Testis (tissue), 3 donors: Measurements from ENCODE around the gene HLF. TPM values are rescaled to one million over a fixed set of nuclear protein-coding genes. Genes with fewer than 3 reads are reported as not detected.

Source experiments
- DNase-seq: peaks from one replicate; pipeline ENCODE4 v3.0.0-alpha.2; 2019
- H3K27ac ChIP-seq, 2 donors: fragments of 200-600 bp; sonication (generic); one replicate each; pipeline ENCODE4 v1.5.1; 2019
- H3K27me3 ChIP-seq: fragments of 200-600 bp; sonication (generic); one replicate; pipeline ENCODE4 v1.5.1; 2019
- H3K36me3 ChIP-seq: fragments of 200-600 bp; sonication (generic); one replicate; pipeline ENCODE4 v1.5.1; 2017; ENCODE audit warnings: low read depth; ENCODE audit errors: missing control alignments
- H3K4me1 ChIP-seq: fragments of 200-600 bp; sonication (generic); one replicate; pipeline ENCODE4 v1.5.1; 2019
- H3K4me3 ChIP-seq, 2 donors: fragments of 200-600 bp; sonication (generic); one replicate each; pipeline ENCODE4 v1.5.1; 2017 to 2019
- H3K9me3 ChIP-seq: fragments of 200-600 bp; sonication (generic); one replicate; pipeline ENCODE4 v1.5.1; 2017
- CTCF ChIP-seq, 3 experiments: fragments of 450-650 bp in 2 of 3; fragments of 200-600 bp in 1 of 3; sonication (generic) in 1 of 3; IDR thresholded peaks; one replicate each; pipeline ENCODE4 v1.5.1; 2016 to 2019; ENCODE audit warnings: antibody characterized with exemption in 3 of 3, mild to moderate bottlenecking in 2 of 3, moderate library complexity in 1 of 3
- POLR2A ChIP-seq: fragments of 450-650 bp; IDR thresholded peaks from one replicate; pipeline ENCODE4 v1.6.1; 2017; ENCODE audit warnings: antibody characterized with exemption, mild to moderate bottlenecking, moderate library complexity
- WGBS, 2 donors: methylation state at CpG; one replicate each; pipeline ENCODE4 v1.1.5; 2018; 5-methylcytosine and 5-hydroxymethylcytosine counted together
- intact Hi-C: fragments of 100-400 bp; cut with DNase I; formaldehyde crosslinking; loops from one replicate; pipeline ENCODE4 v1.15.1; 2023; ENCODE audit warnings: low total_unique reads
- polyA plus RNA-seq: library from polyadenylated mRNA; stranded (reverse); fragments of 350-450 nt; fragmentation: Illumina TruSeq; extraction: RNeasy Lipid Tissue Mini Kit (QIAGEN cat#74804); gene quantifications from one replicate; pipeline ENCODE4 v1.2.3, GENCODE V29; 2014; ENCODE audit warnings: low read depth, low replicate concordance; ENCODE audit not compliant: insufficient read depth
- total RNA-seq, 2 donors: library from RNA; depleted of rRNA; stranded (reverse); fragments of >200 nt; gene quantifications; one replicate each; pipeline ENCODE4 v1.2.3, GENCODE V29; 2016

The HLF gene
- total and polyA plus RNA-seq, 3 donors from 2014 or later, result 7.0 to 23.4 (median 14.5) TPM

GRCh38 chr17:55264278-55264644, 499 bp upstream of the HLF start:
- DNase-seq, result no peak
- intact Hi-C loops, result loop anchor here (2.0 kb wide), 1 partner anchor 25 kb away; no protein-coding TSS in a partner anchor
- 12 to 15% methylated on average over 13 of the region's 13 CpGs for WGBS, 2 donors

GRCh38 chr17:55265311-55266021, 706 bp downstream of the HLF start:
- no peaks in the 10 kb centered on the region for H3K36me3 ChIP-seq
- H3K27me3 ChIP-seq, result no peaks in the 10 kb centered on the region
- intact Hi-C loops, result loop anchor here (2.0 kb wide), 1 partner anchor 27 kb away; no protein-coding TSS in a partner anchor
- H3K27ac ChIP-seq, result peak overlapping the region; percentile 89 to 92
- peak; percentile 38 for DNase-seq
- WGBS, 2 donors, result 1% methylated on average over 29 to 51 of the region's 52 CpGs
- peaks cover 9% of the 10 kb centered on the region for H3K4me1 ChIP-seq
- H3K9me3 ChIP-seq, result no peaks in the 10 kb centered on the region
- TF ChIP-seq CTCF (IDR thresholded peaks at IDR 0.05) (no peak), POLR2A (no peak)
- peak overlapping the region; percentile 66 to 74 for H3K4me3 ChIP-seq

More at GRCh38 chr17:55264278-55264644, 499 bp upstream of the HLF start:
- no peaks in the 10 kb centered on the region for H3K9me3 ChIP-seq
- no peak overlapping the region for H3K27ac ChIP-seq
- H3K4me3 ChIP-seq, result peak overlapping the region in 1 of 2 donors; percentile 11
- H3K36me3 ChIP-seq, result no peaks in the 10 kb centered on the region
- peaks cover 7% of the 10 kb centered on the region for H3K4me1 ChIP-seq
- TF ChIP-seq CTCF (IDR thresholded peaks at IDR 0.05) (no peak), POLR2A (no peak)
- no peaks in the 10 kb centered on the region for H3K27me3 ChIP-seq

DNA sequence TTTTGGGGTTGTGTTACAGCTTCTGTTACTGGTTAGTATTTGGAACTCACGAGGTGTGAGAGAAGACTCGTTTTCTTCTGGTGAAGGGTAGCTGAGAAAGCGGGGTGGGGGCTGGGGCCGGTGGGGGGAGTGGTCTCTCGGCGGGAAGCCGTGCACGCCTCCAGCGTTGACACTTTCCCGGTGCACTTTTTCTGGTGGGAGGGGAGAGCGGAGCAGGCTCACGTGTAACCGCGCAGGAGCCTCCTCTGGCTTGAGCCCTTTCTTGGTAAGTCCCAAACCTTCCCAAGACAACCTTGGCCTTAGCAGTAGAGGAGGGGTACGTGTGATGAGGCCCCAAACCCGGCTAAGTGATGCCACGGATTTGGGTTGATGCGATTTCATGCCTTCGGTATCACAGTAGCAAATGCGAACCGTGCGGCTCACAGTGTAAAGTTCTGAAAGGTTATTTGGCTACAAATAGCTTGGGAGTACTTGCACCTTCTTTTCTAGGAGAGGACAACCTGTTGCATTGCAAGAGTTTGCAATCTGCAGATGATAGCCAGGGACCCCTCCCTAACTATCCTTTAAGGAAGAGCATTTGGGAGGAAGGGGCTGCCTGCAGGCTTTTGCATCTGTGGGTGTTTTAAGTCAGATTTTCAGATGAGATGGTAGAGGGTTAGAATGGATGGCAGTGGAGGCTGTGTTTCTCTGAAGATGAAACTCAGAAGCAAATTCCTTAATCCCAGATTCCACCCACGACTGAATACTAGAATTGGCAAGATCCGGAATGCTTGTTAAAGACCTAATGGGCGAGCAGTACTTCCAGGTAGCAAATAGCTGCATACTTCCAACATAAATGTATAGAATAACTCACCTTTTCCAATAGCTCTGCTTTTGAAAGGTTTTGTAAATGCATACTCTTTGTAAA, 1.5 kb downstream of the HLF start:
- intact Hi-C loops, result no loop called here

DNA sequence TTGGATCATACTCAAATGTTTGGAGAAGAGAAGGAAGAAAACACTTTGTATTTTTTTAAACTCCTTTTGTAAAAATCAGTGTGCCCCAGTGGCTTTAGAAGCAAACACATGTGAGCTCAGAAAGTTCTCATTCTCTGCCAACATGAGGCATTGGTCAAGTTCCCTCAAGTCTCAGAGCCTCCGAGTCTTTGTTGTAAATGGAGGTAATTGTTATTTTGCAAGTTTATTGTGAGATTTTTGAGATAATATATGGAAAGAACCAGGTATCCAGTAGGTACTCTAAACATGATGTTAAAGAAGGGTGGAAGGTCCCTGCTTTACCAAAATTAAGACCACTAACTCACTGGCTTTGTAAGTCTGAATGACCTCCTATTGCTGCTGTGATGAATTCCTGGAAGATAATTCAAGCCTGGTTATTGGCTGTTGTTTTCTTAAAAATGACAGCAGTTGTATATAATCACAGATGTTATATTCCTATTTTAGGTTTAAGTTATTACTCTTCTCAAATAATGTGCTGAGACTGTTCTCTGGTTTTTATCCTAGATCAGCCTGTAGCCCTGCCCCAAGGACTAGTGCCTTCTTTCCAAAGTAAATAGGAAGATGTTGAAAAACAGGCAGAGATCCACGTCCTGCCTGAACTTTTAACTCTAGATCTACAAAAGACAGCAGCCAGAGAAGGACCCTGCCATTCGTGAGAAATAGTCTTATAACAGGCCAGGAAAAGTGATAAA, 2.4 kb downstream of the HLF start:
- Histone ChIP-seq H3K4me3 (peak overlapping the region; percentile 24 to 66), H3K9me3 (no peaks in the 10 kb centered on the region), H3K4me1 (peaks cover 9% of the 10 kb centered on the region), H3K27me3 (no peaks in the 10 kb centered on the region), H3K27ac (peak overlapping the region; percentile 57 to 80), H3K36me3 (no peaks in the 10 kb centered on the region)
- no peak for DNase-seq
- TF ChIP-seq CTCF (IDR thresholded peaks at IDR 0.05) (no peak), POLR2A (no peak)
- intact Hi-C loops, result no loop called here
- 25 to 30% methylated on average over 3 of the region's 3 CpGs for WGBS, 2 donors

More for the DNA sequence above, 1.5 kb downstream of the HLF start:
- DNase-seq, result peak; percentile 48
- WGBS, 2 donors, result 9 to 11% methylated on average over 25 of the region's 25 CpGs
- H3K4me1 ChIP-seq, result peaks cover 9% of the 10 kb centered on the region
- TF ChIP-seq CTCF (IDR thresholded peaks at IDR 0.05), result no peak
- no peaks in the 10 kb centered on the region for H3K9me3 ChIP-seq
- peak overlapping the region; percentile 89 to 92 for H3K27ac ChIP-seq
- peak overlapping the region; percentile 66 to 74 for H3K4me3 ChIP-seq
- no peaks in the 10 kb centered on the region for H3K27me3 ChIP-seq
- H3K36me3 ChIP-seq, result no peaks in the 10 kb centered on the region
